ENCODE results near the gene UTS2B.
A peak's percentile ranks its signal among the peaks of the same experiment; 100 is the strongest.
"Not testable (repeated sequence)": the region's sequence is repeated elsewhere in the genome, so short reads cannot be mapped to it uniquely, and the experiment has no call there.

The UTS2B gene

DNA sequence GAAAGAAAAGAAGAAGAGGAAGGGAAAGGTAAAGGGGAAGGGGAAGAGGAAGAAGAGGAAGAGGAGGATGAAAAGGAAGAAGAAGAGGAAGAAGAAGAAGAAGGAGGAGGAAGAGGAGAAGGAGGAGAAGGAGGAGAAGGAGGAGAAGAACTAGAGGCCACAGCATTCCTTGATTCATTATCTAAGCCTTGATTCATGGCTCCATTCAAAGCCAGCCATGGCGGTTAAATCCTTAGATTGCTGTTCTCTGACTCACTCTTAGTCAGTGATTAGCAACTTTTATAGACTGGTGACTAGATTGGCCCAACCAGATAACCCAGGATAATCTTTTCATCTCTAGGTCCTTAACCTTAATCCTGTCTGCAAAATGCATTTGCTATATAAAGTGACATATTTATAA, 83.7 kb downstream of the UTS2B start:
- H3K27ac ChIP-seq: peak overlapping the region; percentile 52
- TF ChIP-seq, protein P1, sequence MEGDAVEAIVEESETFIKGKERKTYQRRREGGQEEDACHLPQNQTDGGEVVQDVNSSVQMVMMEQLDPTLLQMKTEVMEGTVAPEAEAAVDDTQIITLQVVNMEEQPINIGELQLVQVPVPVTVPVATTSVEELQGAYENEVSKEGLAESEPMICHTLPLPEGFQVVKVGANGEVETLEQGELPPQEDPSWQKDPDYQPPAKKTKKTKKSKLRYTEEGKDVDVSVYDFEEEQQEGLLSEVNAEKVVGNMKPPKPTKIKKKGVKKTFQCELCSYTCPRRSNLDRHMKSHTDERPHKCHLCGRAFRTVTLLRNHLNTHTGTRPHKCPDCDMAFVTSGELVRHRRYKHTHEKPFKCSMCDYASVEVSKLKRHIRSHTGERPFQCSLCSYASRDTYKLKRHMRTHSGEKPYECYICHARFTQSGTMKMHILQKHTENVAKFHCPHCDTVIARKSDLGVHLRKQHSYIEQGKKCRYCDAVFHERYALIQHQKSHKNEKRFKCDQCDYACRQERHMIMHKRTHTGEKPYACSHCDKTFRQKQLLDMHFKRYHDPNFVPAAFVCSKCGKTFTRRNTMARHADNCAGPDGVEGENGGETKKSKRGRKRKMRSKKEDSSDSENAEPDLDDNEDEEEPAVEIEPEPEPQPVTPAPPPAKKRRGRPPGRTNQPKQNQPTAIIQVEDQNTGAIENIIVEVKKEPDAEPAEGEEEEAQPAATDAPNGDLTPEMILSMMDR (conservative IDR thresholded peaks at IDR 0.05): no peak

DNA sequence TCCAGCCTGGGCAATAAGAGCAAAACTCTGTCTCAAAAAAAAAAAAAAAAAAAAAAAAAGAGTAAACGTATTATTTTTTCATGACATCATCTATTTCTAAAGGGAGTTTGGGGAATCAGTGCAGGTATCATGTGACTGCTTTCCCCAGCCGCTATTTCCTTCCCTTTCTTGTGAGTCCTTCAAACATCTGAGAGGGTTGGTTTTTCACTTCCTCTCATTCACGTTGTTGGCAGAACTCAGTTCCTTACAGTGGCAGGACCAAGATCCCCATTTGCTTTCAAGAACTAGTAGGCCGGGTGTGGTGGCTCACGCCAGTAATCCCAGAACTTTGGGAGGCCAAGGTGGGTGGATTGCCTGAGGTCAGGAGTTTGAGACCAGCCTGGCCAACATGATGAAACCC, 84.3 kb downstream of the UTS2B start:
- not testable (repeated sequence) for H3K27ac ChIP-seq

DNA sequence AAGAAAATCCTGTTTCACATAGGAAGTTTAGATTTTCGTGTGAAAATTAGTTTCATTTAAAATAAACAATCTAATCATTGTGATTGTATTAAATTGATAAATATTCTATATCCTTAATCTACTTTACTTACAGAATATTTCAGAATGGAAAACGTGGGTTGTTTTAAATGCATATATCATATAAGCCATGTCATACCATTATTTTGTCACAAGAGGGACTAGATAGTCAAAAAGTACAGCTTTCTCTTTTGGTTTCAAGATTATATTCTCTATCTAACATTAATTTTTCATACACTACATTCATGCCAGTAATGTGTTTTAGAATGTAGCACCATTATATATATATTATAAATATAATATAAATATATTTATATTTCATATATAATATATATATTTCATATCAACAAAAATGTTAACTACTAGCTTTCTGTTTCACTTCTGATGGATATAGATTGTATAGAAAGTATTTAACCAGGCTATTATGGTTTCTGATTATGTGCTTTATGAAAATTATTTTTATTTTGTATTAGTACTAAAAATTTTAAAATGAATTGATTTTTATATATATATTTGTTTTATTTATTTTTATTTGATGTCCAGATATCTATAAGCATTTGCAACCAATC, 86.0 kb downstream of the UTS2B start:
- no peak overlapping the region for H3K27ac ChIP-seq
- TF ChIP-seq, protein P1 (conservative IDR thresholded peaks at IDR 0.05): peak; percentile 67

DNA sequence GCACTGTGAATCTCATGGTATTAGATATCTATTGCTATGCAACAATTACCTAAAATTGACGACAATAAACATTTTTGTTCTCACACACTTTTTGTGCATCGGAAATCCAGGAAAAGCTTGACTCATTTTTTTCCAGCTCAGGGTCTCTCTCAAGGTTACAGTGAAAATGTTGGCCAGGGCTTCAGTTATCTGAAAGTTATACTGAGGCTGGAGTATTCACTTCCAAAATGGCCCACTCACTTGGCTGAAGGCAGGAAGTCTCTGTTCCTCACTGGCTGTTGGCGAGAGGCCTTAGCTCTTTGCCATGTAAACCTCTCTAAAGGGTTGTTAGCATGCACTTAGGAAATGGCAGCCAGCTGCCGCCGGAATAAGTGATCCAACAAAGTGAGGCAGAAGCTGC, 89.8 kb downstream of the UTS2B start:
- TF ChIP-seq, protein P1 (conservative IDR thresholded peaks at IDR 0.05): no peak

DNA sequence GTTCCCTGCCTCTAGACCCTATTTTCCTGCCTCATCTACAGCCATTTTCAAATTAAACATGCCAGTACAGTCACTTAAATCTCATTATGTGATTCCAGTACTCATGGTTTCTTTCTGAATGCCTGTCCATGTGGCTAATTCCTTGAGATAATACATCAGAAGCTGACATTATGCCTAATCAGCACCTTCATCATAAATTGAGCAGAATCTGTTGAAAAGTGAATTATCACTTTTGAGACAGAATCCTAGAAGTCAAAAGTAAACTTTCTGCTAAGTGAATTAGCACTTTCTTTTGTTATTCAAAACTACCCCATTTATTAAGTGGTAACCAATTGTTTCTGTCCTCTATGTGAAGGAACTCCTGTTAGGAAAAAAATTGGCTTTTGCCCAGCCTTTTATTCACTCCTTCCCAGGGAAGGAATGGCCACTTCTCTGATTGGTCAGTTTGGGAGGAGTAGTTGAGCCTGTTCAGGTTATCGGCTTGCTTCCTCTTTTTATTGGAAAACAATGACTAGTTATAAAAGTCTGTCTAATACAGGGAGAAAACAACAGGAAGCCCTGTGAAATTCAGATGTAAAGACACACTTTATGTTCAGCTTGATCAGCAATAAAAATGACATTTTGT, 90.8 kb downstream of the UTS2B start:
- TF ChIP-seq, protein P1 (conservative IDR thresholded peaks at IDR 0.05): no peak
- H3K27ac ChIP-seq: no peak overlapping the region

More for the DNA sequence above, 89.8 kb downstream of the UTS2B start:
- no peak overlapping the region for H3K27ac ChIP-seq

DNA sequence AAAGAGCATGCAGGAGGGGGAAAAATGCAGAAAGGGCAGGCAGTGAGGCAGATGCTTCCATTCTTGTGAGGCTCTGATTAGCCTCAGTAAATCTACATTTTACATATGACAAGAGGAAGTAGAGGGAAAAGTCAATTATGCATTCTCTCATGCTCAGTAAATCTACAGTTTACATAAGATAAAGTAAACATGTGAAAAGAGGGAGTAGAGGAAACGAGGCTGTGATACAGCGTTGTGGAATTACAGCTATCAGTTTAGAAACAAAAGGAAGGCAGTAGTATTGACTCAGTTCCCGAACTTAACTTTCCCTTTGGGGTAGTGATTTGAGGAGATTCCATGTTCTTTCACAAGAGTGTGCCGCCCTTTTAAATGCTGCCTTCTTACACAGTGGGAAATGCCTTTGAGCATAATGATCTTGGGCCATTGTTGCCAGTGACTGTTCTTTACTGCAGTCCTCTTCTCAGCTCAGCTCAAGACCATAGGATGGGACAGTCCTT, 92.0 kb downstream of the UTS2B start:
- peak overlapping the region; percentile 25; the same call in 1 of the 2 replicates for H3K27ac ChIP-seq
- TF ChIP-seq, protein P1 (conservative IDR thresholded peaks at IDR 0.05): no peak

DNA sequence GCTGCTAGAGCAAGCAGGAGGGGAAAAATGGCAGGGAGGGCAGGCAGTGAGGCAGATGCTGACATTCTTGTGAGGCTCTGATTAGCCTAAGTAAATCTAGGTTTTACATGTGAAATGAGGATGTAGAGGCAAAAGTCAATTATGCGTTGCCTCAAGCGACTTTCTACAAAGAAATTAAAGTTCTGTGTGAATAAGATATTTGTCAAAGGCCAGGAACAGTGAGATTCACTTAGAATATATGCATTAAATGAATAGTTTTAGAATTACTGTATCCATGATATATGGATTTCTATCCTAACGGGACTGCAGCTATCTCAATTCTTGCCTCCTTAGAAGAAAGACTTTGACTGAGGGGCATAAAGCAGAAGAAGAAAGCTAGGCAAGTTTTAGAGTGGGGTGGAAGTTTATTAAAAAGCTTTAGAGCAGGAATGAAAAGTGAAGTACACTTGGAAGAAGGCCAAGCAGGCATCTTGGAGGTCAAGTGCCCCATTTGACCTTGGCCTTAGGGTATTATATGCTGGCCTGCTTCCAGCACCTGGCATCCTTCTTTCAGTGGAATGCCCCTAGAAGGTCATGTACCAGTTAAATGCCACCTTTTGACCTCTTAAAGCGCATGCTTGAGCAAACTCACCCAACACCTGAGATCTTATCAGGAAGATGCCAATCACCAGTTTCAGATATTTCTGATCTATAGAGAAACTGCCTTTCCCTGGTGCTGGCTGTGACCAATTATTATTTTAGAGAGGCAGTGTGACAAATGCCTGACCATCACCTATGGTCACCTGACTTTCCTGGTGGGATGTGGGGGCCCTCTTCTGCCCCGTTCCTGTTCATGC, 93.1 kb downstream of the UTS2B start:
- TF ChIP-seq, protein P1 (conservative IDR thresholded peaks at IDR 0.05): no peak
- peak overlapping the region; percentile 25; the same call in 1 of the 2 replicates for H3K27ac ChIP-seq

Measured in VCaP (cell line).